Ramos (cell line): ENCODE results near the gene TCF21.

Experiments
- in situ Hi-C: fragments of 300-500 bp; cut with MboI; formaldehyde crosslinking; loops from one replicate; pipeline ENCODE4 v1.14.3; 2022; ENCODE audit warnings: low sequenced_read_pairs; ENCODE audit not compliant: unreplicated experiment

The TCF21 gene

GRCh38 chr6:133887880-133888230 is 1.1 kb upstream of the TCF21 start:
- in situ Hi-C loops = no loop called here

GRCh38 chr6:133889557-133890403 is 867 bp downstream of the TCF21 start:
- in situ Hi-C loops = no loop called here

- in situ Hi-C loops = no loop called here
These were observed 1.8 kb downstream of the TCF21 start for GRCh38 chr6:133890711-133891148.

- in situ Hi-C loops = no loop called here
These were observed 2.4 kb downstream of the TCF21 start for GRCh38 chr6:133891149-133891926.

GRCh38 chr6:133891927-133892812 is 3.3 kb downstream of the TCF21 start:
- in situ Hi-C loops = no loop called here

- in situ Hi-C loops = no loop called here
These were observed 4.1 kb downstream of the TCF21 start for GRCh38 chr6:133892813-133893691.

- in situ Hi-C loops = no loop called here
These were observed 5.0 kb downstream of the TCF21 start for GRCh38 chr6:133893946-133894345.

GRCh38 chr6:133894369-133894768 is 5.5 kb downstream of the TCF21 start:
- in situ Hi-C loops = no loop called here

GRCh38 chr6:133894795-133895358 is 6.0 kb downstream of the TCF21 start:
- in situ Hi-C loops = no loop called here

GRCh38 chr6:133895573-133896343 is 6.8 kb downstream of the TCF21 start:
- in situ Hi-C loops = no loop called here

GRCh38 chr6:133896344-133896721 is 7.4 kb downstream of the TCF21 start:
- in situ Hi-C loops = no loop called here

GRCh38 chr6:133898263-133898662 is 9.3 kb downstream of the TCF21 start:
- in situ Hi-C loops = no loop called here

- in situ Hi-C loops = no loop called here
These were observed 10.6 kb downstream of the TCF21 start for GRCh38 chr6:133899556-133899955.

- in situ Hi-C loops = no loop called here
These were observed 14.9 kb downstream of the TCF21 start for GRCh38 chr6:133903855-133904254.

- in situ Hi-C loops = no loop called here
These were observed 17.1 kb downstream of the TCF21 start for GRCh38 chr6:133906050-133906449.

GRCh38 chr6:133916650-133917151 is 27.8 kb downstream of the TCF21 start:
- in situ Hi-C loops = no loop called here

- in situ Hi-C loops = no loop called here
These were observed 28.9 kb downstream of the TCF21 start for GRCh38 chr6:133917781-133918180.

- in situ Hi-C loops = no loop called here
These were observed 29.5 kb downstream of the TCF21 start for GRCh38 chr6:133918208-133918930.
